Measurements from ENCODE around the gene PLOD3. TPM values are rescaled to one million over a fixed set of nuclear protein-coding genes. Genes with fewer than 3 reads are reported as not detected.

PLOD3 gene
- total RNA-seq, 1 experiment from 2014 or later = 48.3 TPM

- TF ChIP-seq AFF4 (CRISPR knock-in tag; IDR thresholded peaks at IDR 0.05; ENCODE audit: borderline replicate concordance) (peak; percentile 90; the same call in 1 of the 2 replicates), ATF3 (CRISPR knock-in tag; conservative IDR thresholded peaks at IDR 0.05) (no peak; the same call in 1 of the 2 replicates), ZNF396 (CRISPR knock-in tag; IDR thresholded peaks at IDR 0.05; ENCODE audit: borderline replicate concordance) (no peak), ZNF671 (CRISPR knock-in tag; IDR thresholded peaks at IDR 0.05) (no peak), TEAD1 (CRISPR knock-in tag; IDR thresholded peaks at IDR 0.05) (peak; percentile 99), STAT6 (CRISPR knock-in tag; conservative IDR thresholded peaks at IDR 0.05; ENCODE audit: low read depth) (no peak; the same call in 1 of the 2 replicates), GABPB1 (CRISPR knock-in tag; IDR thresholded peaks at IDR 0.05) (peak; percentile 80), GTF2I (CRISPR knock-in tag; conservative IDR thresholded peaks at IDR 0.05) (no peak), ATF6 (CRISPR knock-in tag; IDR thresholded peaks at IDR 0.05) (peak; percentile 39; the same call in 1 of the 2 replicates), MLX (CRISPR knock-in tag; IDR thresholded peaks at IDR 0.05) (peak; percentile 92; the same call in 1 of the 2 replicates), NFE2L1 (CRISPR knock-in tag; IDR thresholded peaks at IDR 0.05) (peak; percentile 84; the same call in 1 of the 2 replicates), TEAD4 (CRISPR knock-in tag; IDR thresholded peaks at IDR 0.05) (peak; percentile 92; the same call in 1 of the 2 replicates), ZBTB21 (CRISPR knock-in tag; IDR thresholded peaks at IDR 0.05; ENCODE audit: borderline replicate concordance) (peak; percentile 89; the same call in 1 of the 2 replicates), CREM (CRISPR knock-in tag; IDR thresholded peaks at IDR 0.05) (peak; percentile 93), JAZF1 (CRISPR knock-in tag; IDR thresholded peaks at IDR 0.05) (no peak), ZNF416 (CRISPR knock-in tag; IDR thresholded peaks at IDR 0.05) (no peak), EMX1 (CRISPR knock-in tag; IDR thresholded peaks at IDR 0.05) (no peak), ZNF317 (CRISPR knock-in tag; IDR thresholded peaks at IDR 0.05; ENCODE audit: borderline replicate concordance, low read depth) (peak; percentile 69)
Measured at GRCh38 chr7:101165075-101165957, 52.1 kb downstream of the PLOD3 start, which contains the start of gene VGF (continued).

Measured in WTC11 (cell line).